BE2C (cell line): Measurements from ENCODE around the gene COPS9.

Source experiments
- DNase-seq: peaks from one replicate; pipeline ENCODE4 v3.0.0-alpha.2; 2020
- H3K27me3 ChIP-seq: fragments of 250-450 bp; sonication (Bioruptor Pico); 2 replicates; pipeline ENCODE4 v1.5.1; 2020; ENCODE audit warnings: mild to moderate bottlenecking
- H3K36me3 ChIP-seq: fragments of 250-450 bp; sonication (Bioruptor Pico); 2 replicates; pipeline ENCODE4 v1.5.1; 2020; ENCODE audit warnings: mild to moderate bottlenecking
- H3K4me1 ChIP-seq: fragments of 250-450 bp; sonication (Bioruptor Pico); 2 replicates; pipeline ENCODE4 v1.5.1; 2020
- H3K4me3 ChIP-seq: 2 replicates; pipeline ENCODE4 v1.5.1; 2011; ENCODE audit warnings: low read depth, low read length
- H3K9me3 ChIP-seq: fragments of 250-450 bp; sonication (Bioruptor Pico); 2 replicates; pipeline ENCODE4 v1.5.1; 2020
- TF ChIP-seq, protein P1 (sequence below): IDR thresholded peaks from 2 replicates; pipeline ENCODE4 v1.5.1; 2012; ENCODE audit warnings: mild to moderate bottlenecking, low read depth, low read length

Gene COPS9

DNA sequence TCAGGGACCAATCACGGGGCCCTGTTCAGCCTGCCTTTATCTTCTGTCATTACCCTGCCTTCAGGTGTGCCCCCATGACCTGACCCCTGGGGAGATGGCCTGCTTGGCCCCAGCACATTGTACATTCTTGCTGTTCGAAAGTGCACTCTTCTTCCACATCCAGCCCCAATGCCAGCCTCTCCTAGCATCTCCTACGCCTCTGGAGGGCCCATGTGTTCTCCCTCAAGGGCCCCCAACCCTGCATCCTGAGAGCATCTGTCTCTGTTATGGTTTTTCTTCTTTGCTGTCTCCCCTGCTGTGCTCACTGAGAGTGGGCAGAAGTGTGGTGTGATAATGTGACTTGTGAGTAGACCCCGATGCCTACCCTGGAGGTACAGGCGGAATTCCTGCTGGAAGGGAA lies 45.9 kb upstream of the COPS9 start:
- Histone ChIP-seq H3K4me1 (no peaks in the 10 kb centered on the region), H3K27me3 (peaks cover 49% of the 10 kb centered on the region), H3K9me3 (no peaks in the 10 kb centered on the region), H3K4me3 (no peak overlapping the region), H3K36me3 (no peaks in the 10 kb centered on the region)
- TF ChIP-seq, protein P1, sequence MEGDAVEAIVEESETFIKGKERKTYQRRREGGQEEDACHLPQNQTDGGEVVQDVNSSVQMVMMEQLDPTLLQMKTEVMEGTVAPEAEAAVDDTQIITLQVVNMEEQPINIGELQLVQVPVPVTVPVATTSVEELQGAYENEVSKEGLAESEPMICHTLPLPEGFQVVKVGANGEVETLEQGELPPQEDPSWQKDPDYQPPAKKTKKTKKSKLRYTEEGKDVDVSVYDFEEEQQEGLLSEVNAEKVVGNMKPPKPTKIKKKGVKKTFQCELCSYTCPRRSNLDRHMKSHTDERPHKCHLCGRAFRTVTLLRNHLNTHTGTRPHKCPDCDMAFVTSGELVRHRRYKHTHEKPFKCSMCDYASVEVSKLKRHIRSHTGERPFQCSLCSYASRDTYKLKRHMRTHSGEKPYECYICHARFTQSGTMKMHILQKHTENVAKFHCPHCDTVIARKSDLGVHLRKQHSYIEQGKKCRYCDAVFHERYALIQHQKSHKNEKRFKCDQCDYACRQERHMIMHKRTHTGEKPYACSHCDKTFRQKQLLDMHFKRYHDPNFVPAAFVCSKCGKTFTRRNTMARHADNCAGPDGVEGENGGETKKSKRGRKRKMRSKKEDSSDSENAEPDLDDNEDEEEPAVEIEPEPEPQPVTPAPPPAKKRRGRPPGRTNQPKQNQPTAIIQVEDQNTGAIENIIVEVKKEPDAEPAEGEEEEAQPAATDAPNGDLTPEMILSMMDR, result no peak
- no peak for DNase-seq

DNA sequence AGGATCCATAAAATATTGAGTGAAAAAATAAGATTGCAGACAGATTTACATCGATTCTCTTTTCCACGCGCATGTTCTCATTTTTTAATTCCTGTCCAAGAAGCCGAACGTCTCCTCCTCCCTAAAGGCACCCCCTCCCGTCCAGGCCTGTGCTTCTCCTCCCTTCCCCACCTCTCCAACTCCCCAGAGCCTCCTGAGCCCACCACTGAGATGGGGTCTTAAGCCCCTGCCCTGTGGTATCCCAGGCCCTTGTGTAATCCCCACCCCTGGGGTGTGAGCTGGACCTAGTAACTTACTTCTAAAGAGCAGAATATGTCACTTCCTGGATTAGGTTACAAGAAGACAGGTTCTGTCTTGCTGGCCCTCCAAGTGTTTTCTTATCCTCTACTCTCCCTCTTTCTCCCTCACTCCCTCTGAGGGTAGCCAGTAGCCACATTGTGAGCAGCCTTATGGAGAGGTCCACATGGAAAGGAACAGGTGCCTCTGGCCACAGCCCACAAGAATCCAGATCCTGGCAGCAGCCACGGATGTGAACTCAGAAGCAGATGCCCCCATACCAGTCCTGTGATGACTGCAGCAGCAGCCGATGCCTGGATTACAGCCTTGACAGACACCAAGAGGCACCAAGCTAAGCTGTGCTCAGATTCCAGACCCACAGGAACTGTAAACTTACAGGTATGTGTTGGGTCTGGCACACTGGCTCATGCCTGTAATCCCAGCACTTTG lies 44.0 kb upstream of the COPS9 start:
- Histone ChIP-seq H3K27me3 (peaks cover 55% of the 10 kb centered on the region), H3K36me3 (no peaks in the 10 kb centered on the region), H3K4me3 (no peak overlapping the region), H3K4me1 (no peaks in the 10 kb centered on the region), H3K9me3 (no peaks in the 10 kb centered on the region)
- no peak for DNase-seq
- TF ChIP-seq, protein P1, result no peak

GRCh38 chr2:240179186-240179815 lies 43.2 kb upstream of the COPS9 start:
- DNase-seq, result no peak
- TF ChIP-seq, protein P1, result no peak
- peaks cover 57% of the 10 kb centered on the region for H3K27me3 ChIP-seq

GRCh38 chr2:240178564-240178963 lies 42.5 kb upstream of the COPS9 start:
- Histone ChIP-seq H3K4me1 (no peaks in the 10 kb centered on the region), H3K9me3 (no peaks in the 10 kb centered on the region), H3K36me3 (no peaks in the 10 kb centered on the region), H3K27me3 (peaks cover 58% of the 10 kb centered on the region), H3K4me3 (no peak overlapping the region)
- TF ChIP-seq, protein P1, result no peak
- DNase-seq, result no peak

More at GRCh38 chr2:240179186-240179815, 43.2 kb upstream of the COPS9 start:
- H3K9me3 ChIP-seq, result no peaks in the 10 kb centered on the region
- no peaks in the 10 kb centered on the region for H3K36me3 ChIP-seq
- no peak overlapping the region for H3K4me3 ChIP-seq
- H3K4me1 ChIP-seq, result no peaks in the 10 kb centered on the region

DNA sequence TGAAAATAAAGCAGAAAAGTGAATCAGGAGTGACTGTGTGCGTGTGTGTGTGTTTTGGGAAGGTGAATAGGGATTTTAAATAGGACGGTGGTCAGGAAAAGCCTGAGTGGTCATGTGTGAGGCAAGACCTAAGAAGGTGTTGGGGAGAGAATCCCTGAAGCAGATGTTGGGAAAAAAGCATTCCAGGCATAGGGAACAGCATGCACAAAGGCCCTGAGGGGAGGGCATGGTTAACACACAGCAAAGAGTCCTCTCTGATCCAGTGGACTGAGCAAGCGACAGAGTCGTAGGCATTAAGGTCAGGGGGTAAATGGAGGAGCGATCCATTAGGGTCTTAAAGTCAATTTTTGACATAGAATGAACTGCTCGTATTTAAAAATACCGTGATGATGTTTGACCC lies 38.4 kb upstream of the COPS9 start:
- no peaks in the 10 kb centered on the region for H3K36me3 ChIP-seq
- no peaks in the 10 kb centered on the region for H3K9me3 ChIP-seq
- no peak for DNase-seq
- H3K4me1 ChIP-seq, result no peaks in the 10 kb centered on the region
- no peak overlapping the region for H3K4me3 ChIP-seq
- TF ChIP-seq, protein P1, result no peak
- peaks cover 55% of the 10 kb centered on the region for H3K27me3 ChIP-seq

- peaks cover 53% of the 10 kb centered on the region for H3K27me3 ChIP-seq
- no peaks in the 10 kb centered on the region for H3K4me1 ChIP-seq
- no peak overlapping the region for H3K4me3 ChIP-seq
- H3K9me3 ChIP-seq, result no peaks in the 10 kb centered on the region
- no peaks in the 10 kb centered on the region for H3K36me3 ChIP-seq
- no peak for DNase-seq
- TF ChIP-seq, protein P1, result no peak
Measured at GRCh38 chr2:240172071-240172895, 36.2 kb upstream of the COPS9 start.
